ENCODE measurements around the gene ECEL1.

Gene ECEL1

DNA sequence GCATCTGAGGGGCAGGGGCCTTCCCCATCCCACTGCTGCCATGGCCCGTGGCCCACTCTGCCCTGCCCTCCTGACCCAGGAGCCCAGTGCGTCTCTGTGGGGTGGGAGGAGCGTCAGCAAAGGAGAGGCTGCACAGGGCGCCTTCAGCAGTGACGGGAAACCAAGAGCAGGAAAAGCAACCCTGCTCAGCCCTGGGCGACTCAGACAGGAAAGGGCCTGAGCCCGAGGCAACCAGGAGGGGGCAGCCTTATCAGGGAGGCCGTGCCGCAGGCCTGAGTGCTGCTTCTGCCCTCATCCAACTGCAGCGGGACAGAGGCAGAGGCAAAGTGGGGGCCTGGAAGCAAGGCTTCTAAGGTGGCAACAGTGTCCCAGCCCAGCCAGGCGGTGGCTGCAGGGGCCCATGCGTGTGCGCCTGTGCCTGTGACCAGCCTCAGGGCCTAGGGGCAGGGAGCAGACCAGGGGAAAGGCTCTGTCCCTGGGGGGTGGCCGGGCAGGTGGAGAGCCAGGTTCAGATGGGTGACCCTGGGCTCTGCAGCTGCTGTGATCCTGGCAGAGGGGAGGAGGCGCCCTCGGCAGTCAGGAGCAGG lies 54.9 kb downstream of the ECEL1 start:
- no peak overlapping the region for H3K27ac ChIP-seq (ENCODE audit: low read depth in 2 of 2, low read length in 2 of 2)
- no peaks in the 10 kb centered on the region for H3K27me3 ChIP-seq (ENCODE audit: control insufficient read depth in 2 of 2, insufficient read depth in 2 of 2, low read length in 2 of 2)
- no peak overlapping the region for H3K4me3 ChIP-seq (ENCODE audit: low read length in 2 of 2)

GRCh38 chr2:232431705-232432590 lies 55.7 kb downstream of the ECEL1 start:
- Histone ChIP-seq H3K36me3 (ENCODE audit: control insufficient read depth in 2 of 2, insufficient read depth in 2 of 2, low read length in 2 of 2) (no peaks in the 10 kb centered on the region), H3K4me1 (ENCODE audit: control insufficient read depth in 2 of 2, insufficient read depth in 2 of 2, low read length in 2 of 2) (no peaks in the 10 kb centered on the region), H3K27ac (ENCODE audit: low read depth in 2 of 2, low read length in 2 of 2) (no peak overlapping the region), H3K4me3 (ENCODE audit: low read length in 2 of 2) (no peak overlapping the region), H3K9ac (ENCODE audit: low read depth in 1 of 2, low read length in 2 of 2) (no peak overlapping the region), H3K27me3 (ENCODE audit: control insufficient read depth in 2 of 2, insufficient read depth in 2 of 2, low read length in 2 of 2) (no peaks in the 10 kb centered on the region), H3K9me3 (ENCODE audit: control insufficient read depth in 2 of 2, low read length in 2 of 2) (no peaks in the 10 kb centered on the region)

More for the DNA sequence above, 54.9 kb downstream of the ECEL1 start:
- Histone ChIP-seq H3K36me3 (ENCODE audit: control insufficient read depth in 2 of 2, insufficient read depth in 2 of 2, low read length in 2 of 2) (no peaks in the 10 kb centered on the region), H3K9ac (ENCODE audit: low read depth in 1 of 2, low read length in 2 of 2) (no peak overlapping the region), H3K4me1 (ENCODE audit: control insufficient read depth in 2 of 2, insufficient read depth in 2 of 2, low read length in 2 of 2) (no peaks in the 10 kb centered on the region), H3K9me3 (ENCODE audit: control insufficient read depth in 2 of 2, low read length in 2 of 2) (no peaks in the 10 kb centered on the region)
